ENCODE results near the gene PDLIM5. TPM values are rescaled to one million over a fixed set of nuclear protein-coding genes. Genes with fewer than 3 reads are reported as not detected.
"Not testable (repeated sequence)": the region's sequence is repeated elsewhere in the genome, so short reads cannot be mapped to it uniquely, and the experiment has no call there.

The PDLIM5 gene
- total RNA-seq, 2 experiments from 2014 or later: 18.1 to 18.3 TPM

DNA sequence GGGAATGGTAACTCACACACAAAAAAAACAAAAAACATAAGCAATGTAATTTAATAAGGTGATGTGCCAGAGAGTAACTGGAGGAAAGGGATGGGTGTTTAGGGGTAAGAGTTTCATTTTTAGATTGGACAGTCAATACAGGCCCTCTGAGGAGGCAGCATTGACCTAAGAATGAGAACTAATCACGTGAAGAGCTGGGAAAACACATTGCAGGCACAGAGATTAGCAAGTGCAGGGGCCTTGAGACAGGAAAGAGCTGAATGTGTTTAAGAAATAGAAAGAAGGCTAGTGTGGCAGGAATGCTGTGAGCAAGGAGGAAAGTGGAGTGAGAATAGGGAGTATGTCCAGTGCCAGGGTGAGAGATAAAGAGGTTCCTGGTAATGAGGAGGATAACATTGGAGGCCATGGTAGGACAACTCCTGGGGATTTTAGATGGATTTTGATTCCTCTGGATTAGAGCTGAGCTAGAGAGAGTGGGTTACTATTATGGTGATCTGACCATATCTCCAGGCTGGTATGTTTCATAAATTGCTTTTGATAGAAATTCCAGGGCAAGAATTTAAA lies 17.6 kb downstream of the PDLIM5 start:
- DNase-seq (no peak), ATAC-seq (no peak)
- Mint-ChIP-seq H3K27ac (no peak overlapping the region), H3K27me3 (ENCODE audit: low read depth) (no peaks in the 10 kb centered on the region), H3K9me3 (ENCODE audit: insufficient read depth) (no peaks in the 10 kb centered on the region), H3K36me3 (ENCODE audit: low read depth) (no peaks in the 10 kb centered on the region), H3K4me3 (no peak overlapping the region), H3K4me1 (ENCODE audit: low read depth) (no peaks in the 10 kb centered on the region)
- CTCF ChIA-PET: no interaction called here
- POLR2A ChIA-PET: no interaction called here

- POLR2A ChIA-PET: no interaction called here
- Mint-ChIP-seq H3K4me1 (ENCODE audit: low read depth) (no peaks in the 10 kb centered on the region), H3K27ac (no peak overlapping the region), H3K4me3 (no peak overlapping the region), H3K36me3 (ENCODE audit: low read depth) (no peaks in the 10 kb centered on the region), H3K9me3 (ENCODE audit: insufficient read depth) (no peaks in the 10 kb centered on the region), H3K27me3 (ENCODE audit: low read depth) (no peaks in the 10 kb centered on the region)
- CTCF ChIA-PET: no interaction called here
- ATAC-seq (no peak), DNase-seq (no peak)
These were observed 18.4 kb downstream of the PDLIM5 start for GRCh38 chr4:94470132-94470531.

GRCh38 chr4:94470782-94471181 lies 19.0 kb downstream of the PDLIM5 start:
- ATAC-seq; POLR2A ChIA-PET; H3K9me3 Mint-ChIP-seq (ENCODE audit: insufficient read depth); H3K27ac Mint-ChIP-seq; H3K4me3 Mint-ChIP-seq; CTCF ChIA-PET; H3K27me3 Mint-ChIP-seq (ENCODE audit: low read depth); H3K36me3 Mint-ChIP-seq (ENCODE audit: low read depth); DNase-seq; H3K4me1 Mint-ChIP-seq (ENCODE audit: low read depth): not testable (repeated sequence)

- no peaks in the 10 kb centered on the region for H3K9me3 Mint-ChIP-seq (ENCODE audit: insufficient read depth)
- no peak overlapping the region for H3K4me3 Mint-ChIP-seq
- no peak overlapping the region for H3K27ac Mint-ChIP-seq
- ChIA-PET POLR2A (no interaction called here), CTCF (no interaction called here)
- ATAC-seq: no peak
- no peaks in the 10 kb centered on the region for H3K4me1 Mint-ChIP-seq (ENCODE audit: low read depth)
- H3K36me3 Mint-ChIP-seq (ENCODE audit: low read depth): no peaks in the 10 kb centered on the region
- no peaks in the 10 kb centered on the region for H3K27me3 Mint-ChIP-seq (ENCODE audit: low read depth)
- no peak for DNase-seq
These were observed 20.5 kb downstream of the PDLIM5 start for GRCh38 chr4:94472056-94472826.

- no peak overlapping the region for H3K4me3 Mint-ChIP-seq
- ChIA-PET CTCF (no interaction called here), POLR2A (no interaction called here)
- H3K36me3 Mint-ChIP-seq (ENCODE audit: low read depth): no peaks in the 10 kb centered on the region
- DNase-seq (no peak), ATAC-seq (no peak)
- H3K27ac Mint-ChIP-seq: no peak overlapping the region
- no peaks in the 10 kb centered on the region for H3K9me3 Mint-ChIP-seq (ENCODE audit: insufficient read depth)
- no peaks in the 10 kb centered on the region for H3K4me1 Mint-ChIP-seq (ENCODE audit: low read depth)
- no peaks in the 10 kb centered on the region for H3K27me3 Mint-ChIP-seq (ENCODE audit: low read depth)
These were observed 23.3 kb downstream of the PDLIM5 start for GRCh38 chr4:94475050-94475449.

DNA sequence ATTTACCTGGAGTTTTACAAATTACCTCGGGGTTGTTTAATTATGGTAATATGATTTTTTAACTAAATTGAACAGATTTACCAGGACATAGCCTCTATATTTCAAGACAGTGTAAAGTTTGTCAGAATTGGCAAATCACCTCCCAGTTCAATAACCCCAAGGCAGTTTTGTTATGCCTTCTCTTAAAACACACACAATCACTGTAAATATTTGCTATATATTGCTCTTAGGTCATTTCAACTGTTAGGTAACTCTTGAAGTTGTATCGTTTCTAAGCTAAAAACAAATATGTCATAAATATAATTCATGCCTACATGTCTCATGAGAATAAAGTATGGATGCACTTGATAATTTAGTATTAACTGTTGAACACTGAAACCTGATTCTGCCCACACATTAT lies 24.1 kb downstream of the PDLIM5 start:
- Mint-ChIP-seq H3K27me3 (ENCODE audit: low read depth) (no peaks in the 10 kb centered on the region), H3K4me1 (ENCODE audit: low read depth) (no peaks in the 10 kb centered on the region), H3K27ac (no peak overlapping the region), H3K9me3 (ENCODE audit: insufficient read depth) (no peaks in the 10 kb centered on the region), H3K4me3 (no peak overlapping the region), H3K36me3 (ENCODE audit: low read depth) (no peaks in the 10 kb centered on the region)
- ATAC-seq: no peak
- ChIA-PET POLR2A (no interaction called here), CTCF (no interaction called here)
- no peak for DNase-seq

GRCh38 chr4:94477227-94477626 lies 25.5 kb downstream of the PDLIM5 start:
- Mint-ChIP-seq H3K9me3 (ENCODE audit: insufficient read depth) (no peaks in the 10 kb centered on the region), H3K4me3 (no peak overlapping the region), H3K36me3 (ENCODE audit: low read depth) (no peaks in the 10 kb centered on the region), H3K27ac (no peak overlapping the region), H3K27me3 (ENCODE audit: low read depth) (no peaks in the 10 kb centered on the region), H3K4me1 (ENCODE audit: low read depth) (no peaks in the 10 kb centered on the region)
- CTCF ChIA-PET: no interaction called here
- DNase-seq (no peak), ATAC-seq (no peak)
- POLR2A ChIA-PET: no interaction called here

- POLR2A ChIA-PET, CTCF ChIA-PET: not testable (repeated sequence)
These were observed 27.1 kb downstream of the PDLIM5 start for GRCh38 chr4:94478805-94479204.

DNA sequence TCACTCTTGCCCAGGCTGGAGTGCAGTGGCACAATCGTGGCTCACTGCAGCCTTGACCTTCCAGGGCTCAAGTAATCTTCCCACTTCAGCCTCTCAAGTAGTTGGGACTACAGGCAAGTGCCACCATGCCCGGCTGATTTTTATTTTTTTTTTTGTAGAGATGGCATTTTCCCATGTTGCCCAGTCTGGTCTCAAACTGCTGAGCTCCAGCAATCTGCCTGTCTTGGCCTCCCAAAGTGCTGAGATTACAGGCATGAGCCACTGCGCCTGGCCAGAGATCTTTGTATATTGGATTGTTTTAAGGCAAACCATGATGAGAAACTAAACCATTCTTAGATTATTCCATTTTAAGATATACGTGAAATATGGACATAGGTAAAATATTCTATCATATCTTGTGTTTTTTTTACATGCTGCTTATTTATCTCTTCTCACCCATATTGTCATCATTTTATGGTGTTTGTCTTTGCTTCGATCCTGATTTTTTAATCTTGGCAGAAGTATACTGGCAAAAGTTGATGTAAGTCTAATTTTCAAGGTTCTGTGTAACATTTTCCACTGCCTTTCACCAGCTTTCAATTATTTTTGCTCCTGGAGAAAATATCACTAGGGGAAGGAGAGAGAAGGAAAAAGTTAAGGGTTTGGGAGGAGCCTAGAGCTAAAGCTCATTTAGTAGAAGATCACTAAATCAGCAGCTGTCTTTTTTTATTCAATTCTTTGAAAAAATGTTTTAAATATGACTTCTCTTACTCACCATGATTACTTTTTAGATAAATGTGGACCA lies 27.8 kb downstream of the PDLIM5 start:
- no peak for ATAC-seq
- ChIA-PET POLR2A (no interaction called here), CTCF (no interaction called here)
- no peak overlapping the region for H3K27ac Mint-ChIP-seq
- H3K4me1 Mint-ChIP-seq (ENCODE audit: low read depth): no peaks in the 10 kb centered on the region
- DNase-seq: no peak
- H3K9me3 Mint-ChIP-seq (ENCODE audit: insufficient read depth): no peaks in the 10 kb centered on the region
- no peak overlapping the region for H3K4me3 Mint-ChIP-seq
- no peaks in the 10 kb centered on the region for H3K36me3 Mint-ChIP-seq (ENCODE audit: low read depth)
- H3K27me3 Mint-ChIP-seq (ENCODE audit: low read depth): no peaks in the 10 kb centered on the region

More at GRCh38 chr4:94478805-94479204, 27.1 kb downstream of the PDLIM5 start:
- not testable (repeated sequence) for H3K9me3 Mint-ChIP-seq (ENCODE audit: insufficient read depth); H3K36me3 Mint-ChIP-seq (ENCODE audit: low read depth); H3K4me3 Mint-ChIP-seq; H3K27ac Mint-ChIP-seq; DNase-seq; H3K4me1 Mint-ChIP-seq (ENCODE audit: low read depth); H3K27me3 Mint-ChIP-seq (ENCODE audit: low read depth); ATAC-seq

GRCh38 chr4:94480362-94480951 lies 28.7 kb downstream of the PDLIM5 start:
- H3K9me3 Mint-ChIP-seq (ENCODE audit: insufficient read depth): no peaks in the 10 kb centered on the region
- no peaks in the 10 kb centered on the region for H3K4me1 Mint-ChIP-seq (ENCODE audit: low read depth)
- no peaks in the 10 kb centered on the region for H3K36me3 Mint-ChIP-seq (ENCODE audit: low read depth)
- H3K4me3 Mint-ChIP-seq: no peak overlapping the region
- no peak overlapping the region for H3K27ac Mint-ChIP-seq
- CTCF ChIA-PET: no interaction called here
- no peak for ATAC-seq
- H3K27me3 Mint-ChIP-seq (ENCODE audit: low read depth): no peaks in the 10 kb centered on the region
- no peak for DNase-seq
- POLR2A ChIA-PET: no interaction called here

GRCh38 chr4:94483895-94484294 lies 32.2 kb downstream of the PDLIM5 start:
- ChIA-PET POLR2A (no interaction called here), CTCF (no interaction called here)
- Mint-ChIP-seq H3K4me1 (ENCODE audit: low read depth) (no peaks in the 10 kb centered on the region), H3K27me3 (ENCODE audit: low read depth) (no peaks in the 10 kb centered on the region), H3K27ac (no peak overlapping the region), H3K36me3 (ENCODE audit: low read depth) (no peaks in the 10 kb centered on the region), H3K9me3 (ENCODE audit: insufficient read depth) (no peaks in the 10 kb centered on the region), H3K4me3 (no peak overlapping the region)
- ATAC-seq (no peak), DNase-seq (no peak)

DNA sequence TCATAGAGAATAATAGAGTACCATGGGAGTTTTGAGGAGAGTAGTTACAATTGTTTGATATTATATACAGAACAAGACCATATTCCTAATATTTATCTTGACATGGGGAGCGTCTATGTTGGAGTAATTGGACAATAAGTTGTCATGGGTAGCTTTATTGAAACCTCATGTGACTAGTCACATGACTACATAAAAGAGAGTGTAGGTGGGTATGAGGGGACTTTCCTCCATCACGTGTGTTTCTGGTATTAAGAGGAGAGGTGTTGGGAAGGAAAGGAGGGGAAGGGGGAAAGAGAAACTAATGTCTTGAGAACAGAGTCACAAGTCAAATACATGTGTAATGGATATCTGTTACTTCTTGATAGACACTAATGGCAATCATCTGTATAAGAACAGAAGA lies 33.1 kb downstream of the PDLIM5 start:
- ATAC-seq (no peak), DNase-seq (no peak)
- Mint-ChIP-seq H3K9me3 (ENCODE audit: insufficient read depth) (no peaks in the 10 kb centered on the region), H3K36me3 (ENCODE audit: low read depth) (no peaks in the 10 kb centered on the region), H3K4me1 (ENCODE audit: low read depth) (no peaks in the 10 kb centered on the region), H3K27ac (no peak overlapping the region), H3K27me3 (ENCODE audit: low read depth) (no peaks in the 10 kb centered on the region), H3K4me3 (no peak overlapping the region)
- ChIA-PET POLR2A (no interaction called here), CTCF (no interaction called here)

Data from activated CD8-positive, alpha-beta T cell treated with anti-CD3 and anti-CD28 coated beads, Interleukin-2, amount 10 ng/mL, durations not matched to agents 7 days and 5 days (primary cell).